Left colon (tissue), 2 donors: ENCODE measurements around the gene SELENOW. TPM values are rescaled to one million over a fixed set of nuclear protein-coding genes. Genes with fewer than 3 reads are reported as not detected.
A peak's percentile ranks its signal among the peaks of the same experiment; 100 is the strongest.
"Not testable (repeated sequence)": the region's sequence is repeated elsewhere in the genome, so short reads cannot be mapped to it uniquely, and the experiment has no call there.

ENCODE experiments used
- ATAC-seq: fragments of 200-7000 bp; cut with Tn5 transposase; one replicate; pipeline ENCODE4 v1.9.1; 2020; ENCODE audit warnings: mild to moderate bottlenecking, moderate library complexity
- DNase-seq, 2 donors: peaks; one replicate each; pipeline ENCODE4 v3.0.0-alpha.2; 2020
- intact Hi-C, 2 donors: fragments of 100-400 bp; cut with DNase I in 1 of 2; cut with micrococcal nuclease in 1 of 2; formaldehyde crosslinking; loops; one replicate each; pipeline versions ENCODE4 v1.11.2 to v1.14.0; 2022; cut with DNase I, micrococcal nuclease
- total RNA-seq, 2 donors: library from RNA; stranded (reverse); fragmentation: NEBNext Ultra II Directional; extraction: Animal tissue kit (Norgen Biotek cat#: 25700); gene quantifications; one replicate each; pipeline ENCODE4 v1.2.1, GENCODE V29; 2021
- donor health status: DM: no; HTN: no; CAD: no.
- donor health status: DM: yes; HTN: yes; CAD: no.

Gene SELENOW
- total RNA-seq, 2 donors from 2014 or later, result 274 to 323 TPM

- intact Hi-C loops, ATAC-seq, DNase-seq: not testable (repeated sequence)
These were observed 25.2 kb downstream of the SELENOW start for GRCh38 chr19:47803671-47804070.

GRCh38 chr19:47804451-47804850 is 25.9 kb downstream of the SELENOW start, which contains the start of gene TPRX1:
TSS of gene TPRX1 (minus strand) at chr19:47804551. CDS start at chr19:47804539, 12 bp downstream.
- ATAC-seq, intact Hi-C loops, DNase-seq: not testable (repeated sequence)

- ATAC-seq (no peak), DNase-seq (no peak)
- intact Hi-C loops, result no loop called here
These were observed 26.8 kb downstream of the SELENOW start for GRCh38 chr19:47805313-47805712.

GRCh38 chr19:47806435-47806834 is 27.9 kb downstream of the SELENOW start:
- ATAC-seq (no peak), DNase-seq (no peak)
- intact Hi-C loops, result no loop called here

- DNase-seq (peak; percentile 58 to 88), ATAC-seq (peak; percentile 88)
- intact Hi-C loops, result no loop called here
These were observed 34.9 kb downstream of the SELENOW start for GRCh38 chr19:47813304-47813994.

- intact Hi-C loops, result no loop called here
- no peak for ATAC-seq
- DNase-seq, result no peak
These were observed 35.5 kb downstream of the SELENOW start for GRCh38 chr19:47813995-47814328.

GRCh38 chr19:47816270-47816669 is 37.8 kb downstream of the SELENOW start:
- ATAC-seq, intact Hi-C loops: not testable (repeated sequence)

GRCh38 chr19:47818221-47818620 is 39.7 kb downstream of the SELENOW start:
- DNase-seq, ATAC-seq, intact Hi-C loops: not testable (repeated sequence)

More at GRCh38 chr19:47816270-47816669, 37.8 kb downstream of the SELENOW start:
- not testable (repeated sequence) for DNase-seq

- no peak for ATAC-seq
- intact Hi-C loops, result no loop called here
- no peak for DNase-seq
These were observed 41.4 kb downstream of the SELENOW start for GRCh38 chr19:47819858-47820257.

GRCh38 chr19:47820410-47820809 is 41.9 kb downstream of the SELENOW start:
- no peak for ATAC-seq
- DNase-seq, result no peak
- intact Hi-C loops, result no loop called here

- DNase-seq (no peak), ATAC-seq (no peak)
- intact Hi-C loops, result no loop called here
These were observed 43.0 kb downstream of the SELENOW start, which contains the start of gene CRX for GRCh38 chr19:47821460-47822020. TSS of gene CRX (plus strand) at chr19:47821937. CDS start at chr19:47834444, 12,507 bp downstream.

- no peak for ATAC-seq
- intact Hi-C loops, result no loop called here
These were observed 45.9 kb downstream of the SELENOW start for GRCh38 chr19:47824396-47824795.

GRCh38 chr19:47826800-47827199 is 48.3 kb downstream of the SELENOW start:
- DNase-seq (no peak), ATAC-seq (no peak)
- intact Hi-C loops, result no loop called here

More at GRCh38 chr19:47824396-47824795, 45.9 kb downstream of the SELENOW start:
- no peak for DNase-seq

- ATAC-seq, result no peak
- intact Hi-C loops, result no loop called here
- no peak for DNase-seq
These were observed 54.2 kb downstream of the SELENOW start for GRCh38 chr19:47832723-47833122.

Other genes with a start within 250 kb of the SELENOW start
- gene ZNF541, start 205.6 kb upstream of the SELENOW start, total RNA-seq, result under 1 TPM in 1 of 2 donors, not detected in 1; 0.11 TPM
- gene BICRA, start 169.6 kb upstream of the SELENOW start, total RNA-seq, result 10 to 100 TPM; 14.9 to 16.8 TPM
- gene EHD2, start 65.3 kb upstream of the SELENOW start, total RNA-seq, result 10 to 100 TPM in 1 of 2 donors, 1 to 10 TPM in 1; 9.6 to 29.6 TPM
- gene NOP53, start 33.2 kb upstream of the SELENOW start, total RNA-seq, result 100 to 1,000 TPM; 260 to 285 TPM
- not detected for gene TPRX1, start 25.8 kb downstream of the SELENOW start, total RNA-seq
- gene CRX, start 43.2 kb downstream of the SELENOW start, total RNA-seq, result not detected
- not detected for gene TPRX2, start 80.5 kb downstream of the SELENOW start, total RNA-seq
- under 1 TPM in 1 of 2 donors, not detected in 1; 0.67 TPM for gene SULT2A1, start 107.6 kb downstream of the SELENOW start, total RNA-seq
- gene BSPH1, start 213.5 kb downstream of the SELENOW start, total RNA-seq, result not detected
- not detected for gene ELSPBP1, start 215.9 kb downstream of the SELENOW start, total RNA-seq